GM18873 (cell line): ENCODE measurements around the gene MAN1A1.
"Not testable (repeated sequence)": the region's sequence is repeated elsewhere in the genome, so short reads cannot be mapped to it uniquely, and the experiment has no call there.

Experiments used
- ATAC-seq: cut with Tn5 transposase; IDR thresholded peaks from one replicate; pipeline ENCODE4 v1.9.1; 2021; ENCODE audit warnings: mild to moderate bottlenecking, moderate library complexity, moderate number of reproducible peaks; ENCODE audit not compliant: unreplicated experiment, low FRiP score

MAN1A1 gene

GRCh38 chr6:119179842-119180241 is 169.7 kb downstream of the MAN1A1 start:
- ATAC-seq = no peak

GRCh38 chr6:119179062-119179461 is 170.5 kb downstream of the MAN1A1 start:
- no peak for ATAC-seq

GRCh38 chr6:119176445-119176844 is 173.1 kb downstream of the MAN1A1 start:
- no peak for ATAC-seq

GRCh38 chr6:119174879-119175817 is 174.4 kb downstream of the MAN1A1 start:
- ATAC-seq = no peak

GRCh38 chr6:119174085-119174445 is 175.5 kb downstream of the MAN1A1 start:
- no peak for ATAC-seq

GRCh38 chr6:119173249-119174084 is 176.1 kb downstream of the MAN1A1 start:
- no peak for ATAC-seq

GRCh38 chr6:119172824-119173223 is 176.7 kb downstream of the MAN1A1 start:
- ATAC-seq = no peak

- no peak for ATAC-seq
These were observed 177.5 kb downstream of the MAN1A1 start for GRCh38 chr6:119171864-119172588.

- ATAC-seq = no peak
These were observed 178.3 kb downstream of the MAN1A1 start for GRCh38 chr6:119171088-119171841.

GRCh38 chr6:119170447-119171087 is 179.0 kb downstream of the MAN1A1 start:
- ATAC-seq = no peak

- no peak for ATAC-seq
These were observed 179.5 kb downstream of the MAN1A1 start for GRCh38 chr6:119170103-119170446.

GRCh38 chr6:119169355-119169754 is 180.2 kb downstream of the MAN1A1 start:
- not testable (repeated sequence) for ATAC-seq

GRCh38 chr6:119166024-119166784 is 183.4 kb downstream of the MAN1A1 start:
- no peak for ATAC-seq

- no peak for ATAC-seq
These were observed 186.6 kb downstream of the MAN1A1 start for GRCh38 chr6:119163006-119163405.

- ATAC-seq = peak; percentile 87
These were observed 187.3 kb downstream of the MAN1A1 start for GRCh38 chr6:119162134-119162775.

- no peak for ATAC-seq
These were observed 188.1 kb downstream of the MAN1A1 start for GRCh38 chr6:119161438-119161837.

GRCh38 chr6:119160911-119161310 is 188.7 kb downstream of the MAN1A1 start:
- ATAC-seq = no peak

- no peak for ATAC-seq
These were observed 191.3 kb downstream of the MAN1A1 start for GRCh38 chr6:119158057-119158848.
